Body of pancreas (tissue), 4 donors: ENCODE measurements around the gene PELO. TPM values are rescaled to one million over a fixed set of nuclear protein-coding genes. Genes with fewer than 3 reads are reported as not detected.

Experiments
- ATAC-seq: fragments of 150-250 bp; one replicate; pipeline ENCODE4 v1.9.1; 2016
- DNase-seq, 4 donors: peaks; one replicate each; pipeline ENCODE4 v3.0.0-alpha.2; 2019
- H3K27ac ChIP-seq, 4 donors: fragments of 200-600 bp; sonication (generic); 1 replicate in 3 of 4; 2 replicates in 1 of 4; pipeline versions ENCODE4 v1.5.1 to v1.6.1; 2016 to 2019; ENCODE audit warnings: mild to moderate bottlenecking in 1 of 4, mixed read lengths in 1 of 4, moderate library complexity in 1 of 4
- H3K27me3 ChIP-seq, 2 donors: fragments of 200-600 bp; sonication (generic); one replicate each; pipeline ENCODE4 v1.6.0; 2016; ENCODE audit warnings: mild to moderate bottlenecking in 1 of 2
- H3K36me3 ChIP-seq, 2 donors: fragments of 200-600 bp; sonication (generic); replicated peaks in 1 of 2; 2 replicates each; pipeline ENCODE4 v1.5.1; 2016; ENCODE audit warnings: low read depth in 2 of 2; ENCODE audit not compliant: insufficient read depth in 1 of 2
- H3K4me1 ChIP-seq: fragments of 200-600 bp; sonication (generic); one replicate; pipeline ENCODE4 v1.6.0; 2016
- H3K4me3 ChIP-seq, 2 donors: fragments of 200-600 bp; sonication (generic); 1 replicate in 1 of 2; 2 replicates in 1 of 2; pipeline ENCODE4 v1.5.1; 2016 to 2019
- H3K9me3 ChIP-seq, 3 donors: fragments of 200-600 bp; sonication (generic); 1 replicate in 2 of 3; 2 replicates in 1 of 3; pipeline ENCODE4 v1.5.1; 2016
- POLR2A ChIP-seq, 3 donors: fragments of 450-650 bp; IDR thresholded peaks; one replicate each; pipeline ENCODE4 v1.6.1; 2016; ENCODE audit warnings: antibody characterized with exemption in 3 of 3, mild to moderate bottlenecking in 2 of 3
- WGBS, 2 donors: methylation state at CpG; one replicate each; pipeline ENCODE4 v1.1.5; 2017; 5-methylcytosine and 5-hydroxymethylcytosine counted together
- intact Hi-C: fragments of 100-400 bp; cut with DNase I; formaldehyde crosslinking; loops from one replicate; pipeline ENCODE4 v1.15.1; 2023
- total RNA-seq, 2 donors: library from RNA; depleted of rRNA; stranded (reverse); fragments of >200 nt; gene quantifications; one replicate each; pipeline ENCODE4 v1.1.0, GENCODE V29; 2016
- TF ChIP-seq, protein P1 (sequence below), 7 experiments: fragments of 450-650 bp in 4 of 7; fragments of 200-600 bp in 3 of 7; sonication (generic) in 3 of 7; IDR thresholded peaks; one replicate each; pipeline ENCODE4 v1.5.1; 2016 to 2019; ENCODE audit warnings: antibody characterized with exemption in 7 of 7

The PELO gene
- total RNA-seq, 2 donors from 2014 or later, result 3.6 to 8.3 TPM

DNA sequence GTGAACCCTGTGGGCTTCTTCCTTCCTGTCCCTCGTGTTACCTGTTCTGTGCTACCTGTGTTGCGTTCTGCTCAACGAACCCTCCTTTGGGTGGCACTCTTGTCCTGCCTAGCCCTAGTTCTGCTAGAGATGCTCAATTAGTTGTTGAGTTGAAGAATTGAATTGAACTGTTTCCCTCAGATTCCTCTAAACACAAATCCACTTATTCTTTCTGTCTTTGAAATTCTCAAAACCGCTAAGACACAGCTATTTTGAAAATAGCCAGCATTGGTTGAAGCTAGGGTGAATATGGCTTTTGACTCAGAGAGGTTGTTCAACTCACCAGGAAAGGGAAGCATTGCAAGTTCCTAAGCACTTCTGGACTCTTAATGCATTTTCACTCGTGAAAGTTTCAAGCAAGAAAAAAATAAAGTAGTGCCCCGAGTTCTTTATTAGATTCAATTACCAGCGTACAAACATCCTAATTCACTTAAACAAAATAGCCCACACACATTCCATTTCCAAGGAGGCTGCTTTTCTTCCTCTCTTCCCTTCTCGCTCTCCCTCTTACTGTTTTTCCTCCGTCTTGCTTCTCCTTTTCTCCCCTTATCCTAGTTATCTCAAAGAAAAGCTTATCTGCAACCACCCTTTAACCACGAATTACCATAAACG, 642 bp upstream of the PELO start:
- 2% methylated on average over 11 of the region's 11 CpGs for WGBS, 2 donors
- intact Hi-C loops, result loop anchor here (10.0 kb wide), 1 partner anchor 128 kb away; no protein-coding TSS in a partner anchor

DNA sequence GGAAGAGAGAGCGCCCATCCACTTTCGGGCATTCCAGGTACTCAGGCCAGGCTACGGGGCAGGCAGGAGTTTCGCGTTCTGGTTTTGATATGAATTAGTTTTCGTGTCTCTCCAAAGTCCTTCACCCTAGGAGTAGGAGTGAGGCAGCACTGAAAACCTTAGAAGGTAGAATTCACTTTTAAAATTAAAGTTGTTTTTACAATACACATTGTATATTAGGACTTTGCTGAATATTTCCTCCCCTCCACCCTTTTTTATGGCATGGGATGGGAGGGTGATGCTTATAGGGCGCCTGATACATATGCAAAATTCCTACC, 747 bp downstream of the PELO start:
- TF ChIP-seq, protein P1, sequence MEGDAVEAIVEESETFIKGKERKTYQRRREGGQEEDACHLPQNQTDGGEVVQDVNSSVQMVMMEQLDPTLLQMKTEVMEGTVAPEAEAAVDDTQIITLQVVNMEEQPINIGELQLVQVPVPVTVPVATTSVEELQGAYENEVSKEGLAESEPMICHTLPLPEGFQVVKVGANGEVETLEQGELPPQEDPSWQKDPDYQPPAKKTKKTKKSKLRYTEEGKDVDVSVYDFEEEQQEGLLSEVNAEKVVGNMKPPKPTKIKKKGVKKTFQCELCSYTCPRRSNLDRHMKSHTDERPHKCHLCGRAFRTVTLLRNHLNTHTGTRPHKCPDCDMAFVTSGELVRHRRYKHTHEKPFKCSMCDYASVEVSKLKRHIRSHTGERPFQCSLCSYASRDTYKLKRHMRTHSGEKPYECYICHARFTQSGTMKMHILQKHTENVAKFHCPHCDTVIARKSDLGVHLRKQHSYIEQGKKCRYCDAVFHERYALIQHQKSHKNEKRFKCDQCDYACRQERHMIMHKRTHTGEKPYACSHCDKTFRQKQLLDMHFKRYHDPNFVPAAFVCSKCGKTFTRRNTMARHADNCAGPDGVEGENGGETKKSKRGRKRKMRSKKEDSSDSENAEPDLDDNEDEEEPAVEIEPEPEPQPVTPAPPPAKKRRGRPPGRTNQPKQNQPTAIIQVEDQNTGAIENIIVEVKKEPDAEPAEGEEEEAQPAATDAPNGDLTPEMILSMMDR (IDR thresholded peaks at IDR 0.05), result peak in 1 of 7 experiments; percentile 1
- TF ChIP-seq POLR2A (IDR thresholded peaks at IDR 0.05), result no peak
- Histone ChIP-seq H3K4me3 (peak overlapping the region in 1 of 2 donors; percentile 36), H3K9me3 (no peaks in the 10 kb centered on the region), H3K27me3 (no peaks in the 10 kb centered on the region), H3K36me3 (no peaks in the 10 kb centered on the region), H3K4me1 (peaks cover 18% of the 10 kb centered on the region), H3K27ac (peak overlapping the region in 3 of 4 donors; percentile 67 to 80 (median 71))
- intact Hi-C loops, result loop anchor here (10.0 kb wide), 1 partner anchor 126 kb away; no protein-coding TSS in a partner anchor
- ATAC-seq, result no peak
- DNase-seq, result no peak
- 6 to 10% methylated on average over 4 to 7 of the region's 7 CpGs for WGBS, 2 donors

More for the DNA sequence above, 642 bp upstream of the PELO start:
- H3K36me3 ChIP-seq, result no peaks in the 10 kb centered on the region
- ATAC-seq (peak; percentile 52), DNase-seq (peak; percentile 55 to 69 (median 60))
- TF ChIP-seq, protein P1 (IDR thresholded peaks at IDR 0.05), result peak in 6 of 7 experiments; percentile 25 to 80 (median 64)
- no peak for TF ChIP-seq POLR2A (IDR thresholded peaks at IDR 0.05)
- peak overlapping the region in 1 of 2 donors; percentile 36 for H3K4me3 ChIP-seq
- peaks cover 18% of the 10 kb centered on the region for H3K4me1 ChIP-seq
- peak overlapping the region in 3 of 4 donors; percentile 67 to 80 (median 71) for H3K27ac ChIP-seq
- H3K27me3 ChIP-seq, result no peaks in the 10 kb centered on the region
- no peaks in the 10 kb centered on the region for H3K9me3 ChIP-seq

DNA sequence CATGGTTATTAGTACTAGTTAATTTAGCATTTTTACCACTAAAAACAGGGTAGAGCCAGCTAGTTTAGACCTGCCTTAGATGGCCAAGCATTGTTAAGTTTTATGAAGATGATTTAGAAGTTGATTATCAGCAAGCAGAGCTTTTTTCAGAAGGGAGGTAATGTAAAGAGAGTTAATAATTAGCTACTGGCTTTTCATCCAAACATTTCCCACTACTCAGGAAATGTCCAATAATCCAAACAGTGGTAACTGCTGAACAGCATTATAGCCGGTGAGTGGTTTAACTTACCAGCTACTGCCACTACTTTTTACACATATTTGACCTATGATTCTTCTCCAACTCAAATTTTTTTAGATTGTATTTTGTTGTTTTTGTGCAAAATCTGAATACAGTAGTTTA, 1.7 kb downstream of the PELO start:
- peaks cover 18% of the 10 kb centered on the region for H3K4me1 ChIP-seq
- WGBS, 2 donors, result 68 to 76% methylated on average over 1 of the region's 1 CpG
- H3K27me3 ChIP-seq, result no peaks in the 10 kb centered on the region
- no peak for DNase-seq
- TF ChIP-seq, protein P1 (IDR thresholded peaks at IDR 0.05), result no peak
- no peak for TF ChIP-seq POLR2A (IDR thresholded peaks at IDR 0.05)
- intact Hi-C loops, result loop anchor here (10.0 kb wide), 1 partner anchor 125 kb away; no protein-coding TSS in a partner anchor
- no peak for ATAC-seq
- no peaks in the 10 kb centered on the region for H3K9me3 ChIP-seq
- no peak overlapping the region for H3K4me3 ChIP-seq
- H3K27ac ChIP-seq, result no peak overlapping the region
- no peaks in the 10 kb centered on the region for H3K36me3 ChIP-seq

DNA sequence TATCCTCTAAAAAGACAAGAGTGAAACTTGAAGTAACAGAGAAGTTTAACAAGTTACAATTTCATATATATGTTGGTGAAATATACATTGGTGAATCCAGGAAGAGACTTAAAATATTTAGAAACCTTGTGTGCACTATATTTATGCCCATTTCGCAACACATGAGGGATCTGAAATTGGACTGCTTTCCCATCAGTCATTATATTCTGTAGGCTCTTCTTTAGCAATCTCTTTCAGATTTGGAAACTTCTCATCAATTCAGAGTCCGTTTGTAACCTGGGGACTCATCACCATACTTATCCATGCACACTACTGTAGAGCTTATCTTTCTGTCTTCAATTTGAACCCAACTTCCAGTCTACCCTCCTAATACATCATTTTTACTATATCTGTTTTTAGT, 2.1 kb downstream of the PELO start:
- H3K36me3 ChIP-seq, result no peaks in the 10 kb centered on the region
- no peak overlapping the region for H3K4me3 ChIP-seq
- peaks cover 18% of the 10 kb centered on the region for H3K4me1 ChIP-seq
- ATAC-seq, result no peak
- TF ChIP-seq POLR2A (IDR thresholded peaks at IDR 0.05), result no peak
- TF ChIP-seq, protein P1 (IDR thresholded peaks at IDR 0.05), result no peak
- H3K27ac ChIP-seq, result no peak overlapping the region
- 73 to 83% methylated on average over 2 of the region's 2 CpGs for WGBS, 2 donors
- H3K9me3 ChIP-seq, result no peaks in the 10 kb centered on the region
- DNase-seq, result no peak
- intact Hi-C loops, result loop anchor here (10.0 kb wide), 1 partner anchor 125 kb away; no protein-coding TSS in a partner anchor
- H3K27me3 ChIP-seq, result no peaks in the 10 kb centered on the region

DNA sequence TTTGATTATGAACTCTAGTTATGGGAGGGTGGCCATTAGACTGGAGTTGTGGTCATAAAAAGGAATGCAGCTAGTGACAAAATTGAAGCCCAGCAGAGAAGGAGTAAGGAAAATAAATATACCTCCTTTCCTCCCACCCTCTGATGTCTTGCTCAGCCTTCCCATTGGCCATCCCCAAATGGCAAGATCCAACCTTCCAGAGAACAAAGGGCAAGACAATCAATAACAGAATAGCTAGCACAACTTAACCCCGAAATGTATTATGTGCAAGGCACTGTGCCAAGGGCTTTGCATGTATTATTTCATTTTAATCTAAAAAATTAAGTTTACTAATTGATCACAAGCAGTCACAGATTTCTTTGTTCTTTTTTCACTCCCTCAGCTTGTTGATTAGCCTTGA, 3.6 kb downstream of the PELO start:
- Histone ChIP-seq H3K27ac (no peak overlapping the region), H3K27me3 (no peaks in the 10 kb centered on the region), H3K4me3 (no peak overlapping the region), H3K36me3 (no peaks in the 10 kb centered on the region), H3K4me1 (peaks cover 16% of the 10 kb centered on the region), H3K9me3 (no peaks in the 10 kb centered on the region)
- DNase-seq, result no peak
- TF ChIP-seq POLR2A (IDR thresholded peaks at IDR 0.05), result no peak
- TF ChIP-seq, protein P1 (IDR thresholded peaks at IDR 0.05), result no peak
- intact Hi-C loops, result no loop called here
- ATAC-seq, result no peak
- 83 to 90% methylated on average over 1 of the region's 1 CpG for WGBS, 2 donors
